Heart right ventricle (tissue), 16 donors: ENCODE data around the gene KANSL3. TPM values are rescaled to one million over a fixed set of nuclear protein-coding genes. Genes with fewer than 3 reads are reported as not detected.
"Not testable (repeated sequence)": the region's sequence is repeated elsewhere in the genome, so short reads cannot be mapped to it uniquely, and the experiment has no call there.

Experiments used
- ATAC-seq, 8 donors: fragments of 200-7000 bp; cut with Tn5 transposase; one replicate each; pipeline ENCODE4 v1.9.1; 2020; ENCODE audit warnings: mild to moderate bottlenecking in 8 of 8, moderate library complexity in 8 of 8, moderate number of reproducible peaks in 1 of 8
- DNase-seq, 2 donors: peaks; one replicate each; pipeline ENCODE4 v3.0.0-alpha.2; 2020
- H3K27ac ChIP-seq, 10 donors: fragments of 200-600 bp; sonication (generic) in 2 of 10; one replicate each; pipeline versions ENCODE4 v1.5.0 to v1.8.0; 2020 to 2022; ENCODE audit warnings: mild to moderate bottlenecking in 3 of 10
- H3K27me3 ChIP-seq, 7 donors: fragments of 200-600 bp; one replicate each; pipeline ENCODE4 v1.8.0; 2021 to 2022; ENCODE audit warnings: mild to moderate bottlenecking in 2 of 7
- H3K36me3 ChIP-seq, 9 donors: fragments of 200-600 bp; sonication (generic) in 1 of 9; one replicate each; pipeline versions ENCODE4 v1.5.0 to v1.8.0; 2020 to 2022; ENCODE audit warnings: mild to moderate bottlenecking in 2 of 9
- H3K4me1 ChIP-seq, 9 donors: fragments of 200-600 bp; sonication (generic) in 1 of 9; one replicate each; pipeline versions ENCODE4 v1.5.0 to v1.8.0; 2020 to 2022; ENCODE audit warnings: mild to moderate bottlenecking in 4 of 9
- H3K4me3 ChIP-seq, 10 donors: fragments of 200-600 bp; sonication (generic) in 2 of 10; one replicate each; pipeline versions ENCODE4 v1.5.0 to v1.8.0; 2020 to 2022; ENCODE audit warnings: mild to moderate bottlenecking in 7 of 10, moderate library complexity in 2 of 10
- H3K9me3 ChIP-seq, 11 donors: fragments of 200-600 bp in 10 of 11; sonication (generic) in 2 of 11; one replicate each; pipeline versions ENCODE4 v1.5.0 to v1.8.0; 2013 to 2022; ENCODE audit warnings: mild to moderate bottlenecking in 2 of 11, control low read depth in 1 of 11, moderate library complexity in 1 of 11
- WGBS, 2 donors: extraction: QIAGEN DNeasy Blood & Tissue Kit; methylation state at CpG; one replicate each; pipeline ENCODE4 v1.1.7; 2013; ENCODE audit warnings: inconsistent platforms in 1 of 2; 5-methylcytosine and 5-hydroxymethylcytosine counted together
- intact Hi-C, 10 donors: fragments of 100-400 bp; cut with DNase I; formaldehyde crosslinking; loops; one replicate each; pipeline versions ENCODE4 v1.11.1 to v1.14.2; 2022
- polyA plus RNA-seq, 2 donors: library from polyadenylated mRNA; stranded (reverse); fragments of 200-250 nt; gene quantifications; one replicate each; pipeline ENCODE4 v1.2.3, GENCODE V29; 2013
- total RNA-seq, 10 donors: library from RNA; stranded (reverse); fragmentation: NEBNext Ultra II Directional in 3 of 10; extraction: Animal tissue kit (Norgen Biotek cat#: 25700) in 3 of 10; gene quantifications; one replicate each; pipeline versions ENCODE4 v1.2.1 to v1.2.4, GENCODE V29; 2021 to 2023
- TF ChIP-seq, protein P1 (sequence below), 9 donors: fragments of 200-600 bp; sonication (generic) in 2 of 9; IDR thresholded peaks; one replicate each; pipeline versions ENCODE4 v1.5.0 to v1.8.0; 2021 to 2022; ENCODE audit warnings: antibody characterized with exemption in 9 of 9, mild to moderate bottlenecking in 5 of 9, moderate library complexity in 1 of 9
- donor health status: Arrhythmogenic right ventricular cardiomyopathy.
- donor health status: ischemic (EF 13 %, LVEDD 7.1; RV severe dilation, severe dysfunction).
- donor health status: healthy with polysubstance abuse.
- donor health status: DM: no; HTN: yes; CAD: no.
- donor health status: DM: no; HTN: no; CAD: no.
- donor health status: ischemic (EF 25% LVEDD 6.9; RV normal size, moderate dysfunction).
- donor health status: ischemic (EF 25% LVEDD 5.7; RV mildly dilated, moderate dysfunction).
- donor health status: healthy.
- donor health status: DM: yes; HTN: yes; CAD: no.
- donor health status: Ischemic cardiomyopathy.
- donor health status: ischemic (EF 35%, LVEDD 5.7; RV mildly dilated, moderate dysfunction).
- donor health status: nonischemic (EF 11% LVEDD 7.7; RV severe dilation, severe dysfunction).
- donor health status: DM: yes; HTN: yes; CAD: no.
- donor health status: PGD.
- donor health status: ischemic (EF 29% LVEDD 5.4; RV normal size, mild dysfunction).
- donor health status: nonischemic (EF 23%, LVEDD 6.1; RV moderate dilation, normal function).

Gene KANSL3
- total and polyA plus RNA-seq, 12 donors = 12.5 to 38.1 (median 30.4) TPM

DNA sequence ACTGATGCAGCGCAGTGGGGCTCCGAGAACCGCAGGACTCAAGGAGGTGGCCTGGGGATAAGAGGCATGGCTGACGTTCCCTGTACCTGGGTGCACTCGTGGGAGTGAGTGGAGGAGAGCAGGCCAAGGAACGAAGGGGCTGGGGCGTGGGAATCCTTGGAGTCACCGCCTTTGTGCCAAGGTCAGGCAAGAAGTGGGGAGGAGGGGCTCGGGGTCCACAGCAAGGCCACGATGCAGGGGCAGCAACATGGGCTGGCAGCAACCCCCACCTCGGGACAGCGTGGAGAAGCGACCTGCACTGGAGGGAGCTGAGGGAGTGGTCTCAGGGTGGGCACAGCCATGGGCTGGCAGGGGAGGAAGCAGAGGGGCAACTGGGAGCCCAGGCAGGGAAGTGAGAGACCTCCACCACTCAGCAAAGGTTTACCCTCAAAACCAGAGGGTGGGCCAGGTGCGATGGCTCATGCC lies 82.9 kb downstream of the KANSL3 start:
- Histone ChIP-seq H3K9me3 (no peaks in the 10 kb centered on the region), H3K4me1 (peaks cover 6 to 15% (median 12%) of the 10 kb centered on the region in 9 donors), H3K4me3 (no peak overlapping the region), H3K27ac (no peak overlapping the region), H3K36me3 (peaks cover 2 to 32% (median 24%) of the 10 kb centered on the region in 9 donors), H3K27me3 (no peaks in the 10 kb centered on the region)
- WGBS, 2 donors = 78 to 82% methylated on average over 14 of the region's 14 CpGs
- DNase-seq = no peak
- TF ChIP-seq, protein P1, sequence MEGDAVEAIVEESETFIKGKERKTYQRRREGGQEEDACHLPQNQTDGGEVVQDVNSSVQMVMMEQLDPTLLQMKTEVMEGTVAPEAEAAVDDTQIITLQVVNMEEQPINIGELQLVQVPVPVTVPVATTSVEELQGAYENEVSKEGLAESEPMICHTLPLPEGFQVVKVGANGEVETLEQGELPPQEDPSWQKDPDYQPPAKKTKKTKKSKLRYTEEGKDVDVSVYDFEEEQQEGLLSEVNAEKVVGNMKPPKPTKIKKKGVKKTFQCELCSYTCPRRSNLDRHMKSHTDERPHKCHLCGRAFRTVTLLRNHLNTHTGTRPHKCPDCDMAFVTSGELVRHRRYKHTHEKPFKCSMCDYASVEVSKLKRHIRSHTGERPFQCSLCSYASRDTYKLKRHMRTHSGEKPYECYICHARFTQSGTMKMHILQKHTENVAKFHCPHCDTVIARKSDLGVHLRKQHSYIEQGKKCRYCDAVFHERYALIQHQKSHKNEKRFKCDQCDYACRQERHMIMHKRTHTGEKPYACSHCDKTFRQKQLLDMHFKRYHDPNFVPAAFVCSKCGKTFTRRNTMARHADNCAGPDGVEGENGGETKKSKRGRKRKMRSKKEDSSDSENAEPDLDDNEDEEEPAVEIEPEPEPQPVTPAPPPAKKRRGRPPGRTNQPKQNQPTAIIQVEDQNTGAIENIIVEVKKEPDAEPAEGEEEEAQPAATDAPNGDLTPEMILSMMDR (IDR thresholded peaks at IDR 0.05) = no peak
- intact Hi-C loops = no loop called here
- no peak for ATAC-seq

DNA sequence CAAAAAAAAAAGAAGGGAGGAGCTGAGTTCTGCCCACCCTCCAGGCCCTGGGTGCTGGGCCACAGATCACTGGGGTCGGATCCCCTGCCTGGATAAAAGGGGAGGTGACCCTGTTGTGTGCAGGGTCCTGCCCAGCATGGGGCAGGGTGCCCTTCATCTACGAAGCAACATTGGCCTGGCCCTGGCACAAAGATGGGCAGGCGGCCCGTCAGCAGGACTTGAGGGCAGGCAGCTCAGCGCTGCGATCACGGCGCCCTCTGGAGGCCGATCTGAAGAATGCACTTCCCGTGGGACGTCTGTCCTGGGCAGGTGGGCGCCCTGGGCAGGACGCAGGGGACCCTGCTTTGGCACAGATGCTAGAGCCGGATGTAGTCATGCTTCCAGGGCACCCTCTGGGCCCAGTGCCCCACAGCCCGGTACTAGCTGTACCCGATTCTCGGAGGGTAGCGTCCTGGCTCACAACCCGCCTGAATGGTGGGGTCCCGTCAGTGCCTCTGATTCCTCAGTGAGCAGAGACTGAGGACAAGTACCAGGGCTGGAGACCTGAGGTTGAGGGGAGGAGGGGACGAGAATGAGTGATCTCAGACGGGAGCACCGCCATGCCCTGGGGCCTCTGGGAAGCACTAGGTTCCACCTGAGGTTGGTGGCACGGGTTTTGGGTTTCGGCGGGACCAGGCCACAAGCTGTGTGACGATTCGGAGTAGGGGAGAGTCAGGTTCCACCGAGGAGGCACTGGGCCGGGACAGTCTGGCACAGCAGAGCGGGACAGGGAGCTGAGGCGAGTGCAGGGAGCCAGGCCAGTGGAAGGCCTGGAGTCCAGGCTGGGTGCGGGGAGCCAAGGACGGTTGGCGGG lies 83.6 kb downstream of the KANSL3 start:
- no peaks in the 10 kb centered on the region for H3K9me3 ChIP-seq
- peak overlapping the region in 2 of 10 donors; percentile 10 to 25 for H3K4me3 ChIP-seq
- no peaks in the 10 kb centered on the region for H3K27me3 ChIP-seq
- intact Hi-C loops = loop anchor here in 2 of 10 donors (1.0 to 5.0 kb wide), 2 partner anchors 27 to 82 kb away; no protein-coding TSS in a partner anchor
- 33 to 35% methylated on average over 35 of the region's 35 CpGs for WGBS, 2 donors
- DNase-seq (peak; percentile 69 to 81), ATAC-seq (peak; percentile 49 to 81 (median 68))
- H3K27ac ChIP-seq = peak overlapping the region in 1 of 10 donors; percentile 21
- TF ChIP-seq, protein P1 (IDR thresholded peaks at IDR 0.05) = peak; percentile 80 to 99 (median 96)
- peaks cover 7 to 38% (median 31%) of the 10 kb centered on the region in 9 donors for H3K36me3 ChIP-seq
- H3K4me1 ChIP-seq = peaks cover 6 to 15% (median 12%) of the 10 kb centered on the region in 9 donors

DNA sequence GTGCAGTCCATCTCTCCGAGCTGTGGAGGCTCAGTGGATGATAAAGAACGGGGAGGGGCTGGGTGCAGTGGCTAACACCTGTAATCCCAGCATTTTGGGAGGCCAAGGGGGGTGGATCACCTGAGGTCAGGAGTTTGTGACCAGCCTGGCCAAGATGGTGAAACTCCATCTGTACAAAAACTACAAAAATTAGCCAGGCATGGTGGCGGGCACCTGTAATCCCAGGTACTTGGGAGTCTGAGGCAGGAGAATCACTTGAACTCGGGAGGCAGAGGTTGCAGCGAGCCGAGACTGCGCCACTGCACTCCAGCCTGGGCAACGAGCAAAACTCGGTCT lies 84.2 kb downstream of the KANSL3 start:
- WGBS, 2 donors = 49 to 52% methylated on average over 9 of the region's 9 CpGs
- peak overlapping the region in 1 of 10 donors; percentile 21 for H3K27ac ChIP-seq
- peaks cover 7 to 44% (median 36%) of the 10 kb centered on the region in 9 donors for H3K36me3 ChIP-seq
- not testable (repeated sequence) for DNase-seq, H3K9me3 ChIP-seq, H3K27me3 ChIP-seq
- peaks cover 6 to 15% (median 12%) of the 10 kb centered on the region in 9 donors for H3K4me1 ChIP-seq
- ATAC-seq = peak in 1 of 8 donors; percentile 14
- intact Hi-C loops = loop anchor here in 2 of 10 donors (1.0 to 5.0 kb wide), 2 partner anchors 27 to 82 kb away; no protein-coding TSS in a partner anchor
- H3K4me3 ChIP-seq = peak overlapping the region in 2 of 10 donors; percentile 10 to 25

DNA sequence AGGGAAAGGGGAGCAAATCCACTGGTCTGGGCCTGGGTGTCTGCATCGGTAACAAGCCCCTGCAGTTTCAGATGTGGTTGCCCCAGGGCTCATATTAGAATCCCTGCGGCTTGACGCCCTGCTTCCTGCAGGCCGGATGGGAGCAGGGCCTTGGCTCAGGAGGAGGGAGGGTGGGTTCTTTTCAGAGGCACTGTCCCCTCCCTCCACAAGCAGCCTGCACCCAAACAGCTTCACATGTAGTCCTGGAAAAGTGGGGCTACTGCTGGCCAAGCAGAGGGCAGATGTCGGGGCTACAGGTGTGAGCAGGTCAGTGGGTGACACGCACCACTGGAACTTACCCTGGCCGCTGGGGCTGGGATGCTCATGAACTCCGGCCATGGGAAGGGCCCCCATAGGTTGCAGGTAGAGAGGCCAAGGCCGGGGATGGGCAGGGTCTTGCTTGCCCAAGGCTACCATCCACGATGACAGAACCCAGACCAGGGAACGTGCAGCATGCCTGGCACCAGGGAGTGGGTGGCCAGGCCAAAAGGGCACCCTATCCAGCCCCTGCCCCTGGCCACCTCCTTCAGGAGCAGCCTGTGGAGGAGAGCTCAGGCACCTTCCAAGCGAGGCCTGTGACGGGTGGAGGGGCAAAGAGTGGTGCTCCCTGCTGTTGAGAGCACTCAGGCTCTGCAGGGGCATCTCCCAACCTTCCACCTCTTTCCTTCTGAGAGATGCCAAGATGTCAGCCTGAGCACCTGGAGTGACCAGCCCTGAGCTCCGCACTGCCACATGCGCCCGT lies 84.7 kb downstream of the KANSL3 start:
- peaks cover 7 to 50% (median 41%) of the 10 kb centered on the region in 9 donors for H3K36me3 ChIP-seq
- H3K9me3 ChIP-seq = no peaks in the 10 kb centered on the region
- peaks cover 6 to 18% (median 12%) of the 10 kb centered on the region in 9 donors for H3K4me1 ChIP-seq
- TF ChIP-seq, protein P1 (IDR thresholded peaks at IDR 0.05) = no peak
- WGBS, 2 donors = 90 to 94% methylated on average over 16 of the region's 16 CpGs
- no peak overlapping the region for H3K27ac ChIP-seq
- DNase-seq = no peak
- intact Hi-C loops = loop anchor here in 1 of 10 donors (5.0 kb wide), 1 partner anchor 81 kb away; no protein-coding TSS in a partner anchor
- no peak overlapping the region for H3K4me3 ChIP-seq
- no peaks in the 10 kb centered on the region for H3K27me3 ChIP-seq
- ATAC-seq = peak in 4 of 8 donors; percentile 1 to 8 (median 6)
